GM19238 (cell line): ENCODE results near the gene SART3.

Experiments used
- DNase-seq: peaks from one replicate; pipeline ENCODE4 v3.0.0; 2011; ENCODE audit warnings: low spot score; ENCODE audit not compliant: insufficient read length

Gene SART3

DNA sequence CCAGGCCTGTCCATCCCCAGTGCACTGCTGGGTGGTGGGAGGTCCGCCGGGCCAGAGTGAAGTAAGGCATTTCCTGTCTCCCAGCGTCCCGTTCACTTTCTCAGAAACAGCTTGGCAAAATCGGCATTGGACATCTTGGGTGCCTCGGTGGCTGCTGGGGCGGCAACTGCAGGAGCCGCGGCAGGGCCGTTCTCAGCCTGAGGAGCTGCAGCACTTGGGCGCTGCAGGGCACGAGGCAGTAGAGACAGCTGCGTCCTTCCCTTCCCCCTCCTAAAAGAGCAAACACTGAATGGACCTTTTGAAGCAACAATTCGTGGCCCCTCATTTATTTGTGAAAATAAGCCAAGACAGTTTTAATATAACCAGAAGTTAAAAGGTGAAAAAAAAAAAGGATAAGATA is 37.6 kb downstream of the SART3 start:
- DNase-seq = no peak

DNA sequence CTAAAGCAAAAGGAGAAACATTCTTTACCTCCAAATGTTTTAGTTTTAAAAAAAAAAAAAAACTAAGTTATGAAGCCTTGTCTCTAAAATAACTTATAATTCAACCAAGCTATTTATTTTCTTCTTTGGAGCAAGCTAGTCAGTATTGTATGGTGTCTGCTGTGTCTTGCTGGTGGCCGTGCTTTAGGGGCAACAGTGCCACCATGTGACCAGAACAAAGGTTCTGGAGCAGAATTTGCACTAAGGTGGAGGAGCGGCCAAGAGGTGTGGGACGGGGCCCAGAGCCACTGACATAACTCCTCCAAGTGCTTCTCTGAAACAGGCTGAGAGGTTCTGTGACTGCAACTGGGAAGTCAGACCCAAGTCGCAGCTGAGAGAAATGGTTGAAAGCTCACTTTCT is 41.4 kb downstream of the SART3 start:
- DNase-seq = no peak

GRCh38 chr12:108518716-108519496 is 42.1 kb downstream of the SART3 start:
- DNase-seq = no peak

- no peak for DNase-seq
Observed at GRCh38 chr12:108518101-108518715, 42.8 kb downstream of the SART3 start.

DNA sequence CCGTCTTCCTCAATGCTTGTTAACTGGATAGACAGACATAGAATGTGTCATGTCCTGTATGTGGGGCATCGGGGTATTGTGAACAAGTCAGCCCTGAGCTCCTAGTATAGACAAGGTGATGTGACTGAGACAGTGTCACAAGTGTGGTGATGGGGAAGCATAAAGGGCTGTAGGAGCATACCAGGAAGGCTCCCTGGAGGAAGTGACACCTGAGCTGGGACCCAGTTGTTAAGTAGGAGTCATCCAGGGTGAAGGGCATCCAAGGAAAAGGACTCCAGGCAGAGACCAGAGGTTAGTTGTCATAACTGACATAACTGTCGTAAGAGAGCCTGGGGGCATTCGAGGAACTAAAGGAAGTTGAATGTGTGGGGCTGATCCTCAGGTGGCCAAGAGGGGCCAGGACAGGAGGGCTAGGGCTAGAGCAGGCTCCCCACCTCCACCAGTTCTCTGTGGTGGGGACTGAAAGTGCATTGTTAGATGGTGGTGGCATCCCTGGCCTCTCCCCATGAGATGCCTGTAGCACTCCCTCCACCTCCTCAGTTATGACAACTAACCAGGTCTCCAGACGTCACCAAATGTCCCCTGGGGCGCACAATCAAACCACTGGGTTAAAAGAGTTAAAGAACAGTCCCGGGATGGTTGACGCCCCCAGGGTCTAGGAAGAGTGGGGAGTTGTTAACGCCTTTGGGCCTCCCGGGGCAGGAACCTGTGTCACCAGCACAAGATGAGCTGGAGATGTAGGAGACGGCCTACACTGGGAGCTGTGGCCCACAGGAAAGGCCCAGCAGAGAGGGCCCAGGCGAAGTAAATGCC is 43.5 kb downstream of the SART3 start:
- no peak for DNase-seq

- DNase-seq = no peak
Observed at GRCh38 chr12:108516511-108517275, 44.3 kb downstream of the SART3 start.

- DNase-seq = no peak
Observed at GRCh38 chr12:108515916-108516315, 45.1 kb downstream of the SART3 start.

- peak; percentile 93 for DNase-seq
Observed at GRCh38 chr12:108514973-108515814, 45.8 kb downstream of the SART3 start, which contains the start of gene FICD. TSS of gene FICD (plus strand) at chr12:108515277. CDS start at chr12:108516973, 1,696 bp downstream.

DNA sequence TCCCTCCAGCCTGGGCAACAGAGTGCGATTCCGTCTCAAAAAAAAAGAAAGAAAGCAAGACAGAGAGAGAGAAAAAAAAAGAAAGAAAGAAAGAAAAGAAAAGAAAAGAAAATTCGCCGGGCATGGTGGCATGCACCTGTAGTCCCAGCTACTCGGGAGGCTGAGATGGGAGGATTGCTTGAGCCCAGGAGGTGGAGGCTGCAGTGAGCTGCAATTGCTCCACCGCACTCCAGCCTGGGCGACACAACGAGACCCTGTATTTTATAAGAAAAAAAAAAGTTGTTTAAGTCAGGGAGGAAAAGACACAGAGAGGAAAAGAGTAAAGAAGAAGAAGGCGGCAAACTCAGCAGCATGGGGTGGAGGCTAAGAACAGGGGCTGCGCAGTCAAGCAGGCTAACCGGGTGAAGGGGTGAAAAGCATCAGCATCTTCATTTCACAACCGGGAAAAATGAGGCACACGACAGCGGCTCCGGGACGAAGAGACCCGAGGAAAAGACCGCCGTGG is 46.5 kb downstream of the SART3 start:
- no peak for DNase-seq

DNA sequence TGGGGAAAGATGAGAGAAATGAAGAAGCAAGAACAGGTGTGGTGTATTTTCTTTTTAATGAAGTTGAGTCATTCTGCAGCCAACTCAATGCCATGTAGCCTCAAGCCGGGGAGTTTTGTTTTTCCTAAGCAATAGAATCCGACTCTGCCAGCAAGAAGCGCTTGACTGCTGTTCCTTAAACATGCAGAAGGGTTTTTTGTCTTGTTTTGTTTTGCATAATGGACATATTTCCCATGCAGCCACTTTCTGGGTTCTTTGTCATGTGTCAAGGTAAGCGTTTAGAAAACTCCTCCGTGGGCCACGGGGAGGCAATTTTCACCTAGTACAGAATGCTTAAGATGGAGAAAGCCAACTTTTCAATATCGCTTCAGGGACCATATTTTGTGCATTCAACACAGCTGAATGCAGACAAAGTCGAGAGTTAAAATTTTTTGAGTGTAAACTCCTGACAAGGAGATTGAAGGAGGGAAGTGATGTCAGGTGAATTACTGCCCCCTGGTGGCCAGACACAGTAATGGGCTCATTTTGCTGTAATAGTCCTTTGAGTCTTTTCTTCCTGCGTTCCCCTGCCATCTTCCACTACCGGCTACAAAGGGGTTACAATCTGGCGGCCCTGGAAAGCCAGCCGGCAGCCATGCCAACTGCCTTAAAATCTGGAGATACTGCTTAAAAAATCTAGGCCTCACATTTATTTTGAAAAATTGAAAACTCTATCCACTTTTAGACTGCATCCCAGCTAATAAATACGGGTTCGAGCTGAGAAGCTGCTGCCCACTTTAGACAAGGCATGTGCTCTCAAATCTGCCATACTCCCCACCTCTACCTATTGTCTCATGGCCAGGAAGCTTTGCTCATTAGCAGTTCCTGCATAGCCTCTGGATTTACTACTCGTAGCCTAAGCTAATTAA is 49.1 kb downstream of the SART3 start:
- DNase-seq = peak; percentile 40

GRCh38 chr12:108510836-108511235 is 50.1 kb downstream of the SART3 start:
- DNase-seq = no peak

- DNase-seq = no peak
Observed at GRCh38 chr12:108509806-108510205, 51.2 kb downstream of the SART3 start.

- no peak for DNase-seq
Observed at GRCh38 chr12:108507971-108508642, 52.9 kb downstream of the SART3 start.

DNA sequence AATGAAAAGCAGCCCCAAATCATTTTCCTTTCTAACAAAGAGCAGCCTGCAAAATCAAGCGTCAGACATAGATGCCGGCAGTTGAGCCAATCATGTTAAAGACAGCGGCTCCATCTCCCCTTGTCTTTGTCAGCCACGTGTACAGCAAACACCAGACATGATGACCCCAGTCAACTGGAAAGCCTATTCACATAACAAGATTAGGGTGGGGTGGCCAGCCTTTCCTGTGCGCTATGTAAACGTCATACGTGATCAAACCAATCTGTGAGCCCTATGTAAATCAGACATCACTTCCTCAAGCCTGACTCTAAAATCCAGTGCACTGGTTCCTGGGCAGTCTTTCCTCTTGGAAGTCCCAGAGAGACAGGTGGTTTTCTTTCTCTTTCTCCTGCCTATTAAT is 55.8 kb downstream of the SART3 start:
- no peak for DNase-seq

- no peak for DNase-seq
Observed at GRCh38 chr12:108502922-108503321, 58.1 kb downstream of the SART3 start.

DNA sequence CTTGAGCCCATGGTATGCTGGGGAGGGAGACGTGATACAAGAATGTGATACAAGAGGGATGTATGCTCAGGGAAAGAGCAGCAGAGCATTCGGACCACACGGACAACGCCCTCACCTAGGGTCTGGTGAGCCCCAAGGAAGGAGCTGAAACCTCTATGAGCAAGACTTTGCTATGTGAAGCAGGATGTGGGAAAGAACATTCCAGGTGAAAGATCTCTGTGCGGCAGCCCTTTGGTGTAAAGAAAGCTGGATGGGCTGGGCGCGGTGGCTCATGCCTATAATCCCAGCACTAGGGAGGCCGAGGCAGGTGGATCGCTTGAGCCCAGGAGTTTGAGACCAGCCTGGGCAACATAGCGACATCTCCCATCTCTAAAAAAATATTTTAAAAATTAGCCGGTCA is 62.8 kb downstream of the SART3 start:
- no peak for DNase-seq

- DNase-seq = no peak
Observed at GRCh38 chr12:108495823-108496579, 65.0 kb downstream of the SART3 start.

- DNase-seq = no peak
Observed at GRCh38 chr12:108495054-108495453, 65.9 kb downstream of the SART3 start.
